ENCODE data around the gene ALAS2.
"Not testable (repeated sequence)": the region's sequence is repeated elsewhere in the genome, so short reads cannot be mapped to it uniquely, and the experiment has no call there.

ALAS2 gene

GRCh38 chrX:55005256-55005655, 25.5 kb downstream of the ALAS2 start:
- DNase-seq: no peak

- DNase-seq: no peak
These were observed 26.5 kb downstream of the ALAS2 start for GRCh38 chrX:55004231-55004630.

GRCh38 chrX:54999717-55000598, 30.8 kb downstream of the ALAS2 start, which contains the start of gene APEX2:
Gene APEX2 (plus strand): TSS chrX:55000363. CDS start chrX:55000423, 60 bp downstream.
- peak; percentile 90 for DNase-seq

- no peak for DNase-seq
These were observed 35.2 kb downstream of the ALAS2 start for GRCh38 chrX:54995621-54996020.

- DNase-seq: no peak
These were observed 36.0 kb downstream of the ALAS2 start for GRCh38 chrX:54994668-54995351.

DNA sequence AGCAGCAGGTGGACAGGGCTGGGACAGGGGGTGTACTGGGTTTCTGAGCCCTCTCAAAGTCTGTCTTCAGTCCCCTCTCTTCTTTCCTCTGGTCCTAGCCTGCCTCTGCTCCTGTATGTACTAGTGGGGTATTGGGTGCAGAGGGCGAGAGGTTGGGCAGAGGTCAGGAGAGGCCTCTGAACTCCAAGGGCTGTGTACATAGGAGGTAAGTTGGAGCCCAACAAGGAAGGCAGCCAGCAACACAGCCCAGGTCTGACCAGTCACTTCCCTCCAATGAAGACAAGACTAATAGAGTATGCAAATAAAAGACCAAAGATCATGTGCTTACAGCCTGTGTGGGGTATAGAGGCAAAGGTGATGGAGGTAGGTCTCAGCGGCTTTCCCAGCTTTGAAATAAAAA, 36.7 kb downstream of the ALAS2 start, which contains the start of gene PFKFB1:
Gene PFKFB1 (minus strand): TSS at position 90 of the 400 bp plus-strand sequence. CDS start 181 bp downstream, outside the sequence.
- no peak for DNase-seq

DNA sequence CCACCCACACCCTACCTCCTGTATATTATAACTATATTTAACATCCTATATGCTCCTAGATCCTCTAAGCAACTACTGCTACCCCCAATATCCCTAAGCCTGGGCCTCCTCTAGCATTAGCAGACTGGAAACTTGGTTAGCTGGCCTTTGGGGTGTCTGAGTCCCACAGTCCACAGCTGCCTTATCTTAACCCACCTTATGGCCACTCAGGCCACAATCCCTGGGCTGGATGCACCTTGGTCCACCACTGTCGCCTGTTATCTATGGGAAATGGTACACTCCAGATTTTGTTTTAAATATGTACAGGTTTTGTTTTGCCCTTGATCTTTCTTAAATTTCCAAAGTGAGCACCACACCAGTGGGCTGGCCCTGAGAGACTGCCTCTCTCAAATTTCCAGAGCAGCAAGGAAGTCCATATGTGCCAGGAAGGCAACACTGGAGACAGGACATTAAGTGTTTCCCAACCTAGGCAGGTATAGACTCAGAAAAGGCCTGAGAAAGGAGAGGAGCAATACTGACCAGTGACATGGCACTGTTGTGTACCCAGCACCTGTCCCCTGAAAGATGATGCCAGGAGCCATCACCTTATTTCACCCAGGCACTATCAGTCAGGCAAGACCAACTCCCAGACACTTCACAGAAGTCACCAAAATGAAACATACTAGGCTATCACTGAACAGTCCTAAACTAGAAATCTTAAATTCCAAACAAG, 37.7 kb downstream of the ALAS2 start:
- no peak for DNase-seq

GRCh38 chrX:54991706-54992105, 39.1 kb downstream of the ALAS2 start:
- DNase-seq: no peak

DNA sequence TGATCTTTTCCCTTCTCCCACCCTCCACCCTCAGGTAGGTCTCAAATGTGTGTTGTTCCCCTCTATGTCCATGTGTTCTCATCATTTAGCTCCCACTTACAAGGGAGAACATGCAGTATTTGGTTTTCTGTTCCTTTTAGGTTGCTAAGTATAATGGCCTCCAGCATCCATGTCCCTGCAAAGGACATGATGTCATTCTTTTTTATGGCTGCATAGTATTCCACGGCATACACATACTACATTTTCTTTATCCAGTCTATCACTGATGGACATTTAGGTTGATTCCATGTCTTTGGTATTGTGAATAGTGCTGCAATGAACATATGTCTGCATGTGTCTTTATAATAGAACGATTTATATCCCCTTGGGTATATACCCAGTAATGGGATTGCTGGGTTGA, 47.5 kb downstream of the ALAS2 start:
- not testable (repeated sequence) for DNase-seq

DNA sequence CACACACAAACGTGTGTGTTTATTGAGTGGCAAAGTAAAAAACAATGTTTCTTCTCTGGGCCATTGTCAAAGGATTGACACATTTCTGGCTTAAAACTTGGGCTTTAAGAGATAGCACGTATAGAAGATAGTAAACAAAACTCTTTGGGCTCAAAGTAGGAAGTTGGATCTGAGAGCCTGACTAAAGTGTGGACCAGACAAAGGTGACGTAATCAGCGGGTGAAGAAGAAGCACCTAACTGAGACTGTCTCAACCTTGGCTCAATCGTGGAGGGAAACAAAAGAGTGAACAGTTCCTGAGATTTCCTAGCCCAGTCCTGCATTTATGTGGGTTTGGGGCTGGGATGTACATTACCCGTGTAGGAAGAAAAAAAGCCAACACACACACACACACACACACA, 50.4 kb downstream of the ALAS2 start:
- no peak for DNase-seq

- DNase-seq: no peak
These were observed 51.3 kb downstream of the ALAS2 start for GRCh38 chrX:54979432-54979831.

- DNase-seq: peak; percentile 8
These were observed 52.3 kb downstream of the ALAS2 start for GRCh38 chrX:54978448-54978847.

GRCh38 chrX:54977387-54977786, 53.4 kb downstream of the ALAS2 start:
- no peak for DNase-seq

DNA sequence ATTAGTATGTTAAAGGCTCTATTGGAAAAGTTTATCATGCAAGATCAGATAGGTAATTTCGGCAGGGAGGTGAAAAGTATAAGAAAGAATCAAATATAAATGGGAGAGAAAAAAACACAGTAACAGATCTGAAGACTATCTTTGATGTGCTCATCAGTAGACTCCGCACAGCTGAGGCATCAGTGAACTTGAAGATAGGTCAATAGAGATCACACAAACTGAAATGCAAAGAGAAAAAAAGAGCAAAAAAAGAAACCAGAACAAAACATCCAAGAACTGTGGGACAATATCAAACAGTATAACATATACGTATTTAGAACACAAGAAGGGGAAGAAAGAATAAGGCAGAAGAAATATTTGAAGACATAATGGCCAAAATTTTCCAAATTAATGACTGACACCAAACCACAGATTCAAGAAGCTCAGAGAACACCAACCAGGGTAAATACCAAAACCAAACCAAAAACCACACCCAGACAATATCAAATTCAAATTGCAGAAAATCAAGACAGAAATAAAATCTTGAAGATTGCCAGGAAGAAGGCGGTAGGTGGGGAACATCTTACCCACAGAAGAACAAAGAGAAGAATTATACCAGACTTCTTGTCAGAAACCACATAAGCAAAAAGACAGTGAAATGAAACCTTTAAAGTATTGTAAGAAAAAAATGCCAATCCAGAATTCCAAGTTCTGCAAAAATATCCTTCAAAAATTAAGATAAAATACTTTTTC, 65.8 kb downstream of the ALAS2 start:
- DNase-seq: no peak

DNA sequence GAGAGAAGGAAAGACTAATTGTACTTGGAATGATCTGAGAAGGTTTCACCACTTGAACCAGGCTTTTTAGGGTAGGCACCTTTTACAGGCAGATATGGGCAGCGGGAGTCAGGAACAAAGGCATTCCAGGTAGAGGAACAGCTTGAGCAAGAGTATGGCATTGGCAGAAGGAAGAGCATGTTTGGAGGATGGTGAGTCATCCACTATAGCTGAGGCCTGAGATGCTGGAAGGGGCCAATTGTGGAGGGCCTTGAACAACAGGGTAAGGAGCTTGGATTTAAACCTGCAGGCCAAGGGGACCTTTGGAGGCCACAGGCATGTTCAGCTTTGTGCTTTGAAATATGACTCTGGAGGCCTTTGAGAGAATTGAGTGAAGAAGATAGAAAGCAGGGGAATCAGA, 69.0 kb downstream of the ALAS2 start:
- DNase-seq: no peak
